Neural progenitor cell (in vitro differentiated cells): Measurements from ENCODE around the gene PDLIM4. TPM values are rescaled to one million over a fixed set of nuclear protein-coding genes. Genes with fewer than 3 reads are reported as not detected.

Experiments used
- DNase-seq: peaks from one replicate; pipeline ENCODE4 v3.0.0-alpha.2; 2016; ENCODE audit warnings: low spot score
- H2AFZ ChIP-seq: fragments of 200-600 bp; sonication (generic); replicated peaks from 2 replicates; pipeline ENCODE4 v1.6.1; 2016; ENCODE audit warnings: antibody characterized with exemption
- H3F3A ChIP-seq: fragments of 200-600 bp; sonication (generic); 2 replicates; pipeline ENCODE4 v1.6.1; 2016; ENCODE audit warnings: antibody characterized with exemption, low read depth
- H3K27ac ChIP-seq: fragments of 200-600 bp; sonication (generic); 2 replicates; pipeline ENCODE4 v1.5.1; 2016; ENCODE audit warnings: mild to moderate bottlenecking
- H3K27me3 ChIP-seq: fragments of 200-600 bp; sonication (generic); 2 replicates; pipeline ENCODE4 v1.6.1; 2016; ENCODE audit warnings: mild to moderate bottlenecking, moderate library complexity
- H3K36me3 ChIP-seq: fragments of 200-600 bp; sonication (generic); 2 replicates; pipeline ENCODE4 v1.5.1; 2016
- H3K4me1 ChIP-seq: fragments of 200-600 bp; sonication (generic); 2 replicates; pipeline ENCODE4 v1.6.1; 2016; ENCODE audit warnings: mixed run types
- H3K4me2 ChIP-seq: fragments of 200-600 bp; sonication (generic); 2 replicates; pipeline ENCODE4 v1.6.1; 2016
- H3K4me3 ChIP-seq: fragments of 200-600 bp; sonication (generic); 2 replicates; pipeline ENCODE4 v1.5.1; 2016
- H3K79me2 ChIP-seq: fragments of 200-600 bp; sonication (generic); 2 replicates; pipeline ENCODE4 v1.6.1; 2016; ENCODE audit warnings: low read depth
- H3K9ac ChIP-seq: fragments of 200-600 bp; sonication (generic); 2 replicates; pipeline ENCODE4 v1.6.1; 2016
- H3K9me3 ChIP-seq: fragments of 200-600 bp; sonication (generic); 2 replicates; pipeline ENCODE4 v1.5.1; 2016; ENCODE audit warnings: low read depth
- H4K20me1 ChIP-seq: fragments of 200-600 bp; sonication (generic); 2 replicates; pipeline ENCODE4 v1.6.1; 2016; ENCODE audit warnings: low read depth
- H3K27ac Mint-ChIP-seq: 3 replicates; pipeline ENCODE4 v1.8.0; 2021; ENCODE audit warnings: mixed read lengths
- H3K27me3 Mint-ChIP-seq: 2 replicates; pipeline ENCODE4 v1.8.0; 2022; ENCODE audit warnings: low read depth, mild to moderate bottlenecking, inconsistent platforms, moderate library complexity, mixed read lengths; ENCODE audit not compliant: insufficient read depth
- H3K36me3 Mint-ChIP-seq: 3 replicates; pipeline ENCODE4 v1.8.0; 2021; ENCODE audit warnings: mixed read lengths
- H3K4me1 Mint-ChIP-seq: 3 replicates; pipeline ENCODE4 v1.8.0; 2021; ENCODE audit warnings: mixed read lengths
- H3K4me3 Mint-ChIP-seq: 3 replicates; pipeline ENCODE4 v1.8.0; 2021; ENCODE audit warnings: mild to moderate bottlenecking, moderate library complexity, mixed read lengths
- H3K9me3 Mint-ChIP-seq: 3 replicates; pipeline ENCODE4 v1.8.0; 2020; ENCODE audit warnings: mixed read lengths
- CTCF ChIP-seq: fragments of 200-600 bp; sonication (generic); IDR thresholded peaks from 2 replicates; pipeline ENCODE4 v1.5.1; 2017; ENCODE audit warnings: antibody characterized with exemption, mild to moderate bottlenecking
- EZH2 ChIP-seq: fragments of 200-600 bp; sonication (generic); IDR thresholded peaks from 2 replicates; pipeline ENCODE4 v1.6.1; 2017; ENCODE audit warnings: antibody characterized with exemption, mild to moderate bottlenecking, moderate library complexity
- EZH2phosphoT487 ChIP-seq: fragments of 200-600 bp; sonication (generic); IDR thresholded peaks from 2 replicates; pipeline ENCODE4 v1.6.1; 2017; ENCODE audit warnings: antibody characterized with exemption
- total RNA-seq: library from RNA; depleted of rRNA; stranded (reverse); fragments of >200 nt; gene quantifications from 2 replicates; pipeline ENCODE4 v1.2.3, GENCODE V29; 2015; ENCODE audit warnings: low replicate concordance

PDLIM4 gene
- total RNA-seq, 1 donor from 2014 or later, result 8.3 TPM

- no peaks in the 10 kb centered on the region for H3K36me3 ChIP-seq
- H3K4me3 ChIP-seq, result no peak overlapping the region
- no peak for TF ChIP-seq CTCF
- H3K9ac ChIP-seq, result no peak overlapping the region
- no peak overlapping the region for H3K4me2 ChIP-seq
- no peak for DNase-seq
- peak overlapping the region; percentile 84 for H3K27ac Mint-ChIP-seq
- peaks cover 21% of the 10 kb centered on the region for H3K4me1 Mint-ChIP-seq
- H3K9me3 ChIP-seq, result no peaks in the 10 kb centered on the region
- H3K27ac ChIP-seq, result no peak overlapping the region
- H3K27me3 Mint-ChIP-seq, result peaks cover 7% of the 10 kb centered on the region
- peaks cover 8% of the 10 kb centered on the region for H3K4me1 ChIP-seq
- H2AFZ ChIP-seq, result no peak overlapping the region
- peaks cover 11% of the 10 kb centered on the region for H3K9me3 Mint-ChIP-seq
- H3F3A ChIP-seq, result no peaks in the 10 kb centered on the region
- H3K36me3 Mint-ChIP-seq, result no peaks in the 10 kb centered on the region
- no peak overlapping the region for H3K4me3 Mint-ChIP-seq
- no peaks in the 10 kb centered on the region for H3K27me3 ChIP-seq
- H3K79me2 ChIP-seq, result no peaks in the 10 kb centered on the region
- H4K20me1 ChIP-seq, result no peaks in the 10 kb centered on the region
These were observed 23.1 kb downstream of the PDLIM4 start for GRCh38 chr5:132280371-132281240.

GRCh38 chr5:132281856-132282614 is 24.5 kb downstream of the PDLIM4 start:
- Mint-ChIP-seq H3K9me3 (peaks cover 8% of the 10 kb centered on the region), H3K36me3 (no peaks in the 10 kb centered on the region), H3K27me3 (peaks cover 5% of the 10 kb centered on the region), H3K4me1 (peaks cover 18% of the 10 kb centered on the region), H3K27ac (no peak overlapping the region), H3K4me3 (no peak overlapping the region)
- no peak overlapping the region for H3K4me3 ChIP-seq
- H3K9ac ChIP-seq, result no peak overlapping the region
- no peaks in the 10 kb centered on the region for H3F3A ChIP-seq
- no peaks in the 10 kb centered on the region for H3K79me2 ChIP-seq
- H3K9me3 ChIP-seq, result no peaks in the 10 kb centered on the region
- H3K4me1 ChIP-seq, result peaks cover 8% of the 10 kb centered on the region
- H3K27ac ChIP-seq, result no peak overlapping the region
- H3K36me3 ChIP-seq, result no peaks in the 10 kb centered on the region
- H4K20me1 ChIP-seq, result no peaks in the 10 kb centered on the region
- no peaks in the 10 kb centered on the region for H3K27me3 ChIP-seq
- no peak overlapping the region for H3K4me2 ChIP-seq
- H2AFZ ChIP-seq, result no peak overlapping the region
- no peak for DNase-seq
- TF ChIP-seq EZH2phosphoT487 (no peak), CTCF (no peak), EZH2 (no peak)

- Histone ChIP-seq H3K9me3 (no peaks in the 10 kb centered on the region), H3F3A (no peaks in the 10 kb centered on the region), H3K4me1 (no peaks in the 10 kb centered on the region), H3K27me3 (no peaks in the 10 kb centered on the region), H4K20me1 (no peaks in the 10 kb centered on the region), H3K79me2 (no peaks in the 10 kb centered on the region), H3K27ac (no peak overlapping the region), H3K4me3 (no peak overlapping the region), H3K36me3 (no peaks in the 10 kb centered on the region), H2AFZ (no peak overlapping the region), H3K9ac (no peak overlapping the region), H3K4me2 (no peak overlapping the region)
- H3K9me3 Mint-ChIP-seq, result peaks cover 8% of the 10 kb centered on the region
- H3K4me3 Mint-ChIP-seq, result no peak overlapping the region
- H3K27ac Mint-ChIP-seq, result no peak overlapping the region
- DNase-seq, result no peak
- TF ChIP-seq CTCF (peak; percentile 61), EZH2 (no peak)
- H3K36me3 Mint-ChIP-seq, result no peaks in the 10 kb centered on the region
- H3K27me3 Mint-ChIP-seq, result peaks cover 4% of the 10 kb centered on the region
- peaks cover 6% of the 10 kb centered on the region for H3K4me1 Mint-ChIP-seq
These were observed 26.0 kb downstream of the PDLIM4 start for GRCh38 chr5:132283423-132284043.
